Measurements from ENCODE around the gene CRACDL. TPM values are rescaled to one million over a fixed set of nuclear protein-coding genes. Genes with fewer than 3 reads are reported as not detected.

The CRACDL gene
- total RNA-seq, 3 donors from 2014 or later (not counting 1 experiment from before 2014, with no cell fraction given) = 0.09 to 0.40 (median 0.11) TPM

GRCh38 chr2:98947554-98947953 lies 11.5 kb upstream of the CRACDL start:
- DNase-seq = no peak
- ATAC-seq = no peak
- H3K27me3 Mint-ChIP-seq (ENCODE audit: low read depth in 2 of 2) = peaks cover 20 to 50% of the 10 kb centered on the region in 2 donors
- Histone ChIP-seq H3K9me3 (ENCODE audit: control insufficient read depth, insufficient read depth, low read length) (no peaks in the 10 kb centered on the region), H3K4me1 (ENCODE audit: control insufficient read depth, insufficient read depth, low read length) (no peaks in the 10 kb centered on the region), H3K27ac (ENCODE audit: low read length) (no peak overlapping the region), H3K36me3 (ENCODE audit: control insufficient read depth, insufficient read depth, low read length) (no peaks in the 10 kb centered on the region), H3K27me3 (ENCODE audit: control insufficient read depth, insufficient read depth, low read length) (no peaks in the 10 kb centered on the region), H3K4me3 (ENCODE audit: low read length) (no peak overlapping the region)
- no peaks in the 10 kb centered on the region for H3K36me3 Mint-ChIP-seq
- no peak for TF ChIP-seq CTCF (IDR thresholded peaks at IDR 0.05)
- H3K9me3 Mint-ChIP-seq = no peaks in the 10 kb centered on the region
- intact Hi-C loops (cut with micrococcal nuclease) = no loop called here
- H3K4me3 Mint-ChIP-seq = no peak overlapping the region
- H3K4me1 Mint-ChIP-seq = no peaks in the 10 kb centered on the region
- H3K27ac Mint-ChIP-seq = no peak overlapping the region
- WGBS (ENCODE audit: insufficient coverage) = 86% methylated on average over 6 of the region's 8 CpGs

GRCh38 chr2:98946855-98947254 lies 10.8 kb upstream of the CRACDL start:
- 88% methylated on average over 9 of the region's 9 CpGs for WGBS (ENCODE audit: insufficient coverage)
- no peak for TF ChIP-seq CTCF (IDR thresholded peaks at IDR 0.05)

GRCh38 chr2:98944775-98945174 lies 8.8 kb upstream of the CRACDL start:
- Histone ChIP-seq H3K4me3 (ENCODE audit: low read length) (no peak overlapping the region), H3K4me1 (ENCODE audit: control insufficient read depth, insufficient read depth, low read length) (no peaks in the 10 kb centered on the region), H3K36me3 (ENCODE audit: control insufficient read depth, insufficient read depth, low read length) (no peaks in the 10 kb centered on the region), H3K27ac (ENCODE audit: low read length) (no peak overlapping the region), H3K27me3 (ENCODE audit: control insufficient read depth, insufficient read depth, low read length) (no peaks in the 10 kb centered on the region), H3K9me3 (ENCODE audit: control insufficient read depth, insufficient read depth, low read length) (no peaks in the 10 kb centered on the region)
- Mint-ChIP-seq H3K27ac (no peak overlapping the region), H3K27me3 (ENCODE audit: low read depth in 2 of 2) (peaks cover 20 to 47% of the 10 kb centered on the region in 2 donors), H3K4me1 (no peaks in the 10 kb centered on the region), H3K36me3 (no peaks in the 10 kb centered on the region), H3K9me3 (no peaks in the 10 kb centered on the region), H3K4me3 (no peak overlapping the region)
- no peak for TF ChIP-seq CTCF (IDR thresholded peaks at IDR 0.05)
- ATAC-seq (no peak), DNase-seq (no peak)
- 85% methylated on average over 1 of the region's 2 CpGs for WGBS (ENCODE audit: insufficient coverage)
- intact Hi-C loops (cut with micrococcal nuclease) = no loop called here

More at GRCh38 chr2:98946855-98947254, 10.8 kb upstream of the CRACDL start:
- DNase-seq (no peak), ATAC-seq (no peak)
- no peaks in the 10 kb centered on the region for H3K9me3 Mint-ChIP-seq
- no peaks in the 10 kb centered on the region for H3K4me1 Mint-ChIP-seq
- no peak overlapping the region for H3K4me3 Mint-ChIP-seq
- intact Hi-C loops (cut with micrococcal nuclease) = no loop called here
- H3K36me3 Mint-ChIP-seq = no peaks in the 10 kb centered on the region
- Histone ChIP-seq H3K4me3 (ENCODE audit: low read length) (no peak overlapping the region), H3K27ac (ENCODE audit: low read length) (no peak overlapping the region), H3K36me3 (ENCODE audit: control insufficient read depth, insufficient read depth, low read length) (no peaks in the 10 kb centered on the region), H3K4me1 (ENCODE audit: control insufficient read depth, insufficient read depth, low read length) (no peaks in the 10 kb centered on the region), H3K9me3 (ENCODE audit: control insufficient read depth, insufficient read depth, low read length) (no peaks in the 10 kb centered on the region), H3K27me3 (ENCODE audit: control insufficient read depth, insufficient read depth, low read length) (no peaks in the 10 kb centered on the region)
- H3K27me3 Mint-ChIP-seq (ENCODE audit: low read depth in 2 of 2) = peaks cover 19 to 43% of the 10 kb centered on the region in 2 donors
- H3K27ac Mint-ChIP-seq = no peak overlapping the region

- Histone ChIP-seq H3K36me3 (ENCODE audit: control insufficient read depth, insufficient read depth, low read length) (no peaks in the 10 kb centered on the region), H3K27ac (ENCODE audit: low read length) (no peak overlapping the region), H3K4me3 (ENCODE audit: low read length) (no peak overlapping the region), H3K27me3 (ENCODE audit: control insufficient read depth, insufficient read depth, low read length) (peaks cover 12% of the 10 kb centered on the region), H3K4me1 (ENCODE audit: control insufficient read depth, insufficient read depth, low read length) (peaks cover 5% of the 10 kb centered on the region), H3K9me3 (ENCODE audit: control insufficient read depth, insufficient read depth, low read length) (no peaks in the 10 kb centered on the region)
- Mint-ChIP-seq H3K4me3 (no peak overlapping the region), H3K27ac (no peak overlapping the region), H3K9me3 (no peaks in the 10 kb centered on the region), H3K4me1 (no peaks in the 10 kb centered on the region), H3K27me3 (ENCODE audit: low read depth in 2 of 2) (peaks cover 43 to 51% of the 10 kb centered on the region in 2 donors), H3K36me3 (no peaks in the 10 kb centered on the region)
- intact Hi-C loops (cut with micrococcal nuclease) = no loop called here
- no peak for TF ChIP-seq CTCF (IDR thresholded peaks at IDR 0.05)
- 83% methylated on average over 1 of the region's 1 CpG for WGBS (ENCODE audit: insufficient coverage)
- no peak for ATAC-seq
- DNase-seq = no peak
Observed at GRCh38 chr2:98940102-98940501, 4.1 kb upstream of the CRACDL start.

All from natural killer cell (primary cell).